ENCODE data around the gene COL23A1. TPM values are rescaled to one million over a fixed set of nuclear protein-coding genes. Genes with fewer than 3 reads are reported as not detected.

COL23A1 gene
- polyA plus RNA-seq, 2 of the 4 experiments (the other 2 are of a cell fraction) = not detected

- Histone ChIP-seq H3K4me2 (no peak overlapping the region), H3K9me3 (no peaks in the 10 kb centered on the region), H3K4me3 (no peak overlapping the region), H3K4me1 (no peaks in the 10 kb centered on the region), H3K27ac (no peak overlapping the region)
- TF ChIP-seq MAZ (IDR thresholded peaks at IDR 0.05; ENCODE audit: borderline replicate concordance, low read depth, low read length) (no peak), HEYL (CRISPR knock-in tag; IDR thresholded peaks at IDR 0.05) (no peak)
- ChIA-PET CTCF (no interaction called here), POLR2A (no interaction called here)
- FAIRE-seq (no peak), ATAC-seq (no peak; a peak in 2 of 6 replicates), DNase-seq (ENCODE audit: low read depth in 1 of 2, low spot score in 1 of 2) (peak in 1 of 2 experiments; percentile 14)
- 28% methylated on average over 9 of the region's 18 CpGs for WGBS (ENCODE audit: missing lambda C conversion rate)
These were observed 280.8 kb downstream of the COL23A1 start for GRCh38 chr5:178309271-178310013.

- FAIRE-seq (no peak), DNase-seq (ENCODE audit: low read depth in 1 of 2, low spot score in 1 of 2) (no peak), ATAC-seq (no peak)
- ChIA-PET POLR2A (no interaction called here), CTCF (no interaction called here)
- TF ChIP-seq MAFK (IDR thresholded peaks at IDR 0.05; ENCODE audit: partially characterized antibody) (no peak), ATOH8 (CRISPR knock-in tag; IDR thresholded peaks at IDR 0.05; ENCODE audit: low read depth) (no peak)
- no peak overlapping the region for H3K4me2 ChIP-seq
- WGBS (ENCODE audit: missing lambda C conversion rate) = 60% methylated on average over 15 of the region's 18 CpGs
- H3K9me3 ChIP-seq = no peaks in the 10 kb centered on the region; the same call in 2 of the 3 replicates
- H3K4me1 ChIP-seq = no peaks in the 10 kb centered on the region
- no peak overlapping the region for H3K27ac ChIP-seq
- H3K4me3 ChIP-seq = no peak overlapping the region
These were observed 281.6 kb downstream of the COL23A1 start for GRCh38 chr5:178308541-178309092.

- no peak for FAIRE-seq
- TF ChIP-seq ESRRA (IDR thresholded peaks at IDR 0.05; ENCODE audit: borderline replicate concordance, low read length) = no peak
- TF ChIP-seq POLR2AphosphoS2 (conservative IDR thresholded peaks at IDR 0.05; ENCODE audit: low read length) = no peak
- no peak for TF ChIP-seq CEBPB (IDR thresholded peaks at IDR 0.05)
- no peak for TF ChIP-seq JUN (IDR thresholded peaks at IDR 0.05)
- TF ChIP-seq ZC3H11A (IDR thresholded peaks at IDR 0.05) = no peak
- TF ChIP-seq TP53 (CRISPR knock-in tag; IDR thresholded peaks at IDR 0.05) = no peak
- TF ChIP-seq MAFK (IDR thresholded peaks at IDR 0.05; ENCODE audit: partially characterized antibody) = no peak
- no peak for TF ChIP-seq RFX5 (IDR thresholded peaks at IDR 0.05)
These were observed 282.7 kb downstream of the COL23A1 start for GRCh38 chr5:178307267-178308045.

GRCh38 chr5:178306430-178307225 lies 283.6 kb downstream of the COL23A1 start:
- ATAC-seq = no peak; a peak in 1 of 6 replicates
- 57% methylated on average over 17 of the region's 23 CpGs for WGBS (ENCODE audit: missing lambda C conversion rate)

More at GRCh38 chr5:178307267-178308045, 282.7 kb downstream of the COL23A1 start:
- Histone ChIP-seq H3K9me3 (no peaks in the 10 kb centered on the region; the same call in 2 of the 3 replicates), H3K4me2 (no peak overlapping the region), H3K4me1 (no peaks in the 10 kb centered on the region), H3K27ac (no peak overlapping the region), H3K4me3 (no peak overlapping the region)
- CTCF ChIA-PET = no interaction called here
- ATAC-seq (no peak), DNase-seq (ENCODE audit: low read depth in 1 of 2, low spot score in 1 of 2) (no peak)
- 67% methylated on average over 30 of the region's 30 CpGs for WGBS (ENCODE audit: missing lambda C conversion rate)
- POLR2A ChIA-PET = no interaction called here

More at GRCh38 chr5:178306430-178307225, 283.6 kb downstream of the COL23A1 start:
- Histone ChIP-seq H3K4me3 (no peak overlapping the region), H3K4me1 (no peaks in the 10 kb centered on the region), H3K4me2 (no peak overlapping the region), H3K27ac (no peak overlapping the region), H3K9me3 (no peaks in the 10 kb centered on the region; the same call in 2 of the 3 replicates)
- DNase-seq (ENCODE audit: low read depth in 1 of 2, low spot score in 1 of 2) = no peak
- TF ChIP-seq PHF8 (IDR thresholded peaks at IDR 0.05; ENCODE audit: borderline replicate concordance, low read depth) (no peak), HOXA7 (CRISPR knock-in tag; IDR thresholded peaks at IDR 0.05) (no peak), EHMT2 (IDR thresholded peaks at IDR 0.05; ENCODE audit: low read depth) (no peak), HEYL (CRISPR knock-in tag; IDR thresholded peaks at IDR 0.05) (no peak), HDAC2 (IDR thresholded peaks at IDR 0.05) (no peak), KDM1A (IDR thresholded peaks at IDR 0.05; ENCODE audit: low read depth) (no peak), CBX2 (IDR thresholded peaks at IDR 0.05; ENCODE audit: borderline replicate concordance, low read depth) (no peak), BCL3 (IDR thresholded peaks at IDR 0.05) (no peak)
- no peak for FAIRE-seq
- POLR2A ChIA-PET = no interaction called here
- CTCF ChIA-PET = no interaction called here

Data from A549 (cell line).